GM19463 (cell line): ENCODE measurements around the gene SOHLH1.

Source experiments
- ATAC-seq: cut with Tn5 transposase; IDR thresholded peaks from one replicate; pipeline ENCODE4 v1.9.1; 2021; ENCODE audit warnings: mild to moderate bottlenecking, moderate library complexity; ENCODE audit not compliant: unreplicated experiment

Gene SOHLH1

DNA sequence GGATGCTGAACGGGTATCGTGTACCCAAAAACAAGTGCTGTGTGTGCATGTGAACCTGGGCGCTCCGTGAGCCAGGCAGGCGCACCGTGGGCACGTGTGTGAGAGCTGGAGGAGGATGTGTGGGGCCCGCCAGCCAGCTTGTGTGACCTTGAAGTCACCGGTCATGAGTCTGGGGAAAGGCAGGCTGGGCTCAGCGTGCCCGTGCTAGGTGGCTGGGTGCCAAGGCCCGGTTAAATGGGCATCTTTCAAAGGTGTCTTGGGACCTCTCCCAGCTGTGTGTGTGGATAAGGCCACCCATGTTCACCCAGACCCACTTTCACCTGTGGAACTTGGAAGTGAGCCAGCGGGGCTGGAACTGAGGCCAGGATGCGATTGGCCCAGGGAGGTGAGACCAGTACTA is 6.1 kb upstream of the SOHLH1 start:
- no peak for ATAC-seq

DNA sequence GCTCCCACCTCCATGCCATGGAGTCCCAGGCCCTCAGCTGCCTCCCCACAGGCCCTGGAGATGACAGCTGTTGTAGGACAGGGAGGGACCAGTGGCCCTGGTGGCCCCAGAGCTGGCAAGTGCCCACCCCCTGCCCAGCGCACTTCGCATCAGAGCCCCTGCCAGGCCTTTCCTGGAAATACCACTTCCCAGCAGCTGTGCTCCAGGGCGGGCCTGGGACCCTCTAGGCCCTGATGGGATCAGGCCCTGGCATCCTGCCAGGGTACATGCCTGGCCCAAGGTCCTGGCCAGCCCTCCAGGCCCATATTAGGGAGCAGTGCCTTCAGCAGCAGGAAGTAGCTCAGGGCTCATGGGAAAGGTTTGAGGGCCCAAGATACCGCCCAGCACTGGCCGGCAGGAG is 5.2 kb upstream of the SOHLH1 start:
- no peak for ATAC-seq

DNA sequence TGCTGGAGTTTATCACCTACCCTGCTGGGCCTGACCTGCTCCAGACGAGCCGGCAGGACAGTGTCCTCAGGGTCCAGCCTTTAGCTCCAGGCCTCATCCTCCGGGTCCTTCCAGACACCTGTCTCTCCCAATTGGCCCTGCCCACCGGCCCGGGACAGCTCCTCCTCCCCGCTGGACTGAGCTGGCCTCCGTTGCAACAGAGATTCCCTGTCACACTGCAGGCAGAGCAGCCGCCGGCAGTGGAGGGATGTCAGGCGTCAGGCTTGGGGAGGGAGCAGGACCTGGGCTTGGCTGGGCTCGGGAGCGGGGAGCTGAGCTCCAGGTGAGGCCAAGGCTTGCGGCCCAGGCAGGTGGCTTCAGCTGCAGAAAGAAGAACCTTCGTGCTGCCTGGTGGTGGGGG is 4.4 kb upstream of the SOHLH1 start:
- ATAC-seq = no peak

DNA sequence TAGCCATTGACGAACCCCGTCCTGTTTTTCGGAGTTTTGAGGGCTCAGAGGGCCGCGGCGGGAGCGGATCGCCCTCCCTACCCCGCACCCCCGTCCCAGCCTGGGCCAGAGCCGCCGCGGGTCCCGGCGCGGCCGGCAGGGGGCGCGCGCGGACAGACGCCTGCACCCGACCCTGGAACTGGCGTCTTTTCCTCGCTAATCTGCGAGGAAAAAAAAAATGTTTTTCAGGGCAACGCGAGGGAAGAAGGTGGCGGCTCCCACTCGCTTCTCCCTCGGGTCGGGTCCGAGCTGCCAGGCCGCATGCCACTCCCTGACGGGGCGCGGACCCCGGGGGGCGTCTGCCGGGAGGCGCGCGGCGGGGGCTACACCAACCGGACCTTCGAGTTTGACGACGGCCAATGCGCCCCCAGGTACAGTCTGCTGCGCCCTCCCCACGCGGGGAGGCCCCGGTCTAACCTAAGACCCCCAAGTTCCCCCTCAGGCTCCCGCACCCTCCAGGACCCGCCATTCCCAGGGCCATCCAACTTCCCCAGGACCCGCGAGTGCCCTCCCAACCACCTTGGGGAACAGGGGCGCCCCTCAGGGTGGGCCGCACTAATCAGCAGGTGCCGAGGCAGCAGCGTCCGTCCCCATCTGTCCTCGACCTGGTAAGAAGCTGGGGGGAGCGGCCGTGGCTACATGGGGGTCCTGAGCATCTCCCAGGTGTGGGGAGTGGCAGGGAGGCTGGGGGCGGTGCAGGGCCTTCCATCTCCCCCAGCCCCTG is 2.9 kb upstream of the SOHLH1 start, which contains the start of gene KCNT1:
TSS of gene KCNT1 (plus strand) at position 227 of the 763 bp plus-strand sequence. CDS start at position 301, 74 bp downstream.
- no peak for ATAC-seq

DNA sequence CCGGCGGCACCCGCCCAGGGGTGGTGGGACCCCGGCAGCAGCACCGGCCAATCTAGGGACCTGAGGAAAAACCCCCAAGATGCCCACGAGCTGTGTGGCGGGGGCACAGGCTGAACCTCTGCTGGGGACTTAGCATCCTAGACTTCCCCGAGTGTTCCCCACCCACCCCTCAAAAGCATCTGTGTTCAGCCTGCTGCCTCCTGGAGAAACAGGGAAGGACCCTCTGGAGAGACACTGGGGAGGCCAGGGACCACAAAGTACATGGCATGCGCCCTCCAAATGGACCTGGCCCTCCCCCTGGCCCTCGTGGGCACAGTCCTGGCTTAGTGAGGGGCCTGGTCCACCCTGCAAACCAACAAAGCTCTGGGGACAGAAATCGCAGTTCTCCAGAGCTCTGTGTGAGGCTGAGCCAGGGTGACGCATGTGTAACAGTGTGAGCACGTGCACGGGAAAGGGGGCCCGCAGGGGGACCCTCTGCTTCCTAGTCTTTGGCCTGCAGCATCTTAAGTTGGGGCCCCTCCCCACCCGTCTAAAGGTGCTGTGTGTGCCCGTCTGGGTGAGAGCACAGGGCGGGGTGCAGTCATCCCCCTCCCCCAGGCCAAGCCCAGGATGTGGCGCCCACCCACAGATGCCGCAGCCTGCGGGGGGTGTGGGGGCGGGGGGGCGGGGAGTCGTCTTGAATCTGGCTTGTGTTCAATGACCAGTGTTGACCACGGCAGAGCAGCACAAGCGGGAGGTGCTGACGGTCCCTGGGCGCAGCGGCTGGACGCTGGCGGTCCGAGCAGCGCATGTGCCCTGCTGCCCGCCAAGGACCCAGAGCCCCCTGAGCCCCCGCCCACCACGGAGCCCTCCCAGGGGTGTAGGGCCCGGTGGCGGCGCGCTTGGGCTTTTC is 2.0 kb upstream of the SOHLH1 start:
- no peak for ATAC-seq

DNA sequence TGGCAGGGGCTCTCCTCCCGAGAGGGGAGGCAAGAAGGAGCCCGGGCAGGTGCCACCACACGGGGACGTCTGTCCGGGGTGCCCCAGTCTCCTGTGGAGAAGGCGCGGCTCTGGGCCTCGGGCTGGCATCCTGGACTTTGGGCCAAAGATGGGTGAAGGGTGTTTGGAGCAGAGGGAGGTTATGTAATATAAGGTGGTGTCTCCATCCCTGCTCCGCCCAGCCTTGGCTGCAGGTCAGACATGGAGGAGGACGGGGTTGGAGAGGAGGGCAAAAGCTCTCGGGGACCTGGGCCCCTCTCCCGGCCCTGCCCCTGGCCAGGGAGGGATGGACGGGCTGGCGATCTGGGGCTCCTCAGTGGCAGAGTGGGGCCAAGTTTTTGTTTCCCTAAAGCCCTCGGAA is 1.2 kb upstream of the SOHLH1 start:
- ATAC-seq = no peak

DNA sequence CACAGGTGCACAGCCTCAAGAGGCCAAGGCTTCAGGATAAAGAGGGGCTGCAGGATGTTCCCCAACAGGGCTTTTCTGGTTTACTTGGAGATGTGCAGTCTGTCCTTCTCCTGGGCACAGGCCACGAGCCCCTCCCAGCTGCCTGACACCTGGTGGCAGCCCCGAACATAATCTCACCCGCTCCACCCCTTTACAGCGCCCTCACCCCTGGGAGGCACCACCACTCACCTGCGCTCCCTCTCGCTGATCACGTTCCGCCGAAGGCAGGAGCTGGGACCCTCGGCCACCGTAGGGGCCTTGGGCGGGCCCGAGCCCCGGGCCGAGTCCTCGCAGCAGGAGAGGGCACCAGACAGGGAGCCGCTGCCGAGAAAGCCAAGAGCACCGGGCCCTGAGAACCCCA is 514 bp downstream of the SOHLH1 start:
- ATAC-seq = no peak

DNA sequence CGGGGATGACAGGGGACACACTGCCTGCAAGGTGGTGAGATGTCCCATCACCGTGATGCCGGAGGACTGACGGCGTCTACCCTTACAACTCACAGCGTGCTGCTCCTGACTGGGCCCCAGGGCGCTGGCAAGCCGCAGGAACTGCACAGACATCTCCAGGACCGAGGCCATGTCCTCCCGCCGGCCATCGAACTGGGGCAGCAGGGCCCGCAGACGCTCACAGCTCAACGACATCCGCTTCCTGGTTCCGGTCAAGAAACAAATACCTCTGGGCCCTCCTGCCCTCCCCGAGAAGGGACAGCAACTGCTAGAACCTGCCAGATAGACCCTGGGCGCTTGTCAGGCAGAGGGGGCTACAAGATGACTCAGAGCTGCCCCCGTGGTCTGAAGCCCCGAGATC is 1.0 kb downstream of the SOHLH1 start:
- ATAC-seq = no peak

DNA sequence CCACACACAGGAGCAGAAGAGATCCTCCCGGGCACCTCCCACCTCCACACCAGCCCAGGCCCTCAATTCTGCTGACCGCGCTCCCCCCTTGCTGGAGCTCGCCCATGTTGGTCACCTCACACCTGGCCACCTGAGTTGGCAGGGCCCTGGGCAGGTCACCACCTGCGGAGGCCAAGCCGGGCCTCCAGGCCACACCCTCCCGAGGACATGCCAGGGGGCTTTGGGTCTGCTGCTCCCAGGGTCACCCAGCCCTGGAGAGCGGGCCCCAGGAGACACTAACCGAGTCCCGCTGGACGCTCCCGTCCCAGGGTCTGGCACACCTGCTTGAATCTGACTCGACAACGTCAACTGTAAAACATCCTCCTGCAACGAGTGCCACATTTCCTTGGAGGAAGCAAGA is 2.1 kb downstream of the SOHLH1 start:
- ATAC-seq = no peak

DNA sequence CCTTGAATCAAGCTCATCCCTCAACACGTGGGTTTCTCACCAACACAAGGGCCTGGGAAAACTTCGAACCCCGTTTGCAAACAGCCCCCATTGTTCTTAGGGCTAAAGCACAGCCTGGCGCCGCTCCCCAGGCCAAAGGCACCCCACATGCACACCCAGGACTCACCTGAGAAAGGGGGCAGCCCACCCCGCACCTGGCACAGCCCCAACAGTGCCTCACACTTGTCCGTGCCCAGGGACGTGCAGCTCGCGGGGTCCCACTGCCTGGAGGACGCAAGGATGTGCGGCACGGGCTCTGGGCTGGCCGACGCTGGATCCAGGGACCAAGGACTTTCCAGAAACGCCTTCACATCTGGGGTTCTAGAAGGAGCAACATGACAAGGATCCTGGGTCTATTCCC is 2.8 kb downstream of the SOHLH1 start:
- no peak for ATAC-seq

DNA sequence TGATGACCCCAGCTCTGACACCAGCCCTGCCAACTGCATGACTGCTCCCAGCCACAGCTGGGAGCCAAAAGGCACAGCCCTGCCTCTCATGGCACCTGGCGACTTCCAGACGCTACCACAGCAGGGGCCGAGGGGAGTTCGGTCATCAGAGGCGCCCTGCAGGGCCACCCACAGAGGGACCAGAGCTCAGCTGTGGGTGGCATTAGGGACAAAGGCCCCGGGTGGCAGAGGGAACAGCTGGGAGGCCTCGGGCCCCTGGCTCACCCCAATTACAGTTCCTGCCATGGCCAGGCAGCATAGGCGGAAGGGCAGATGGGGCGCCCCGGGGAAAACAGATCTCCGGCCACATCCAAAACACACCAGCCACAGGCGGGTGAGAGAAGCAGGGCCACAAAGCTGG is 3.6 kb downstream of the SOHLH1 start:
- no peak for ATAC-seq

DNA sequence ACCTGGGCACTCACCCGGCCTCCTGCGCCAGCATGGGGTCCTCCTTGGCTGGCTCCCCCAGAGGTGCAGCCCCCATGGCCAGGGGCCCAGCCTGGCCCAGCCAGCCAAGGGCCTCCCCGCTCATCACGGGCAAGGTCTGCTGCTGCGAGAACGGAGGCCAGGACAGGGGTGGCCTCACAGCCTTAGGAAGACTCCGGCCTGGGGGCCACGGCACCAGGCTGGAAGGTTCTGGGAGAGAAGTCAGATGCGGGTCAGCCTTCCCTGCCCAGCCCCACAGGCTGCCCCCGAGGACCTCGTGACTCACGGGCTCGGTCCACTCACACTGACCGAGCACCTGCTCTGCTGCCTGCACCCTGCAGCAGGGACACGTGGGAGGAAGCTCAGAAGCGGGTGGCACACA is 4.2 kb downstream of the SOHLH1 start:
- ATAC-seq = no peak

DNA sequence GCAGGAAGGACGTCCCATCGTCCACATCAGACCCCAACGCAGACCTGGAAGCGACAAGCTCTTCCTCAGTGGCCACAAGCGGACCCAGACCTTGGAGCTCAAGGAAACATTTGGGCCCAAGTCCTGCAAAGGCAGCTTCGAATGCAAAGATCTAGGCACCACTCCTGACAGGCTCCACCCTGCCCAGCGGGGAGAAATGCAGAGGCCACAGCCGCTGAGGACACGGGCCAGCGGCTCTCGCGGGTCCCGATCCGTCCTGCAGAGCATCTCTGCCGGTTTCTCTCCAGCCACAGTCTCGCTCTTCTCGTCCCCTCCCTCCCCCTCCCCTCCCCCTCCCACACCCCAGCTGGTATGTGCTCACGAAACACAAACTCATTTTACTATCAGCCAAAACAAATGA is 4.9 kb downstream of the SOHLH1 start:
- ATAC-seq = no peak

DNA sequence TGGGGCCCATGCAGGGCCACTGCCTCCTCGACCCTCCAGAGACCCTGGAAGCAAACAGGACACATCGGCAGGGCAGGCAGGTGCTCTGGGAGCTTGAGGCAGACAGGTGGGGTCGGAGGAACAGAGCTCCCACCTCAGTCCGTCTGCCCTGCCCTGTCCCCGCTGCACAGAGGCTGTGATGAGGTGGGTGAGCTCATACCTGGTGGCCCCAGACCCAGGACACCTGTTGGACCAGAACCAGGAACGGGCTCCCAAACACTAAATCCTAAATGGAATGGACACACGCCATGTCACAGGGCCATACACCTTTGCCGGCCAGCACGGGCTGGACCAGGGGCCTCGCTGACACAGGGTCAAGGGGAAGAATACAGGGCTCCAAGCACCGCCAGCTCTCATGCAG is 5.5 kb downstream of the SOHLH1 start:
- ATAC-seq = no peak

DNA sequence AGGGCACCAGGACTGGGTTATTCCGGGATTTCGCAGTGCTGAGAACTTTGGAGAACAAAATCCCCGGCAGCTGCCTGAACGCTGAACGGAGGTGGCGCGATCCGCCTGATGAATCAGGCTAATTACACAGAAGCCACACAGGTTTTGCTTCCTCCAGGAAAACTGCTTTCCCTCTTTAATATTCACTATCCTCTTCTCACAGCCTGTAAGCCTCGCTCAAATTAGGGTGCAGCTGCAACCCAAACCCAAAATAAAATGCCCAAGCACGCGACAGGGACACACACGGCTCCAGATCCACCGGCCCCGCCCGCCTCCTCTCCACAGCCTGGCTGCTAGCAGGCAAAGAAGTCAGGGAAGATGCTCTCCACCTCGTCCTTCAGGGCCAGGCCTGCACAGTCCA is 6.0 kb downstream of the SOHLH1 start:
- no peak for ATAC-seq

DNA sequence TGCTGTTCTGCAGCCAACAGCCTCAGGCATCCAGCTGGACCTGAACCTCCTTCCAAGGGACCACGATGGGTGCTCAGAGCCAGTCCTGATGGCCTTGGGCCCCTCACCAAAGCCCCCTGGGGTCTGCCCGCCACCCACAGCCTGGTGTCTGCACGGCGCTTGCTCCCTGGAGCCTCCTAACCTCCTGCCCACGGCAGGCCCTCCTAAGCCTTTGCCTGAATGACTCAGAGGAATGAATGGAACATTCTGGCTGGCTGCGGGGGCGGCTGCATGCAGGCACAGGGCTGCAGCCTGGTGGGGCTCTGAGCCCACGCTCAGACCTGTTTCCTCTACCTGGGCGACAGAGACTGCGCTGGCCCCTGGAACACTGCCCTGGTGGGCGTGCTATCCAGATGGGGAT is 6.9 kb downstream of the SOHLH1 start:
- ATAC-seq = no peak

DNA sequence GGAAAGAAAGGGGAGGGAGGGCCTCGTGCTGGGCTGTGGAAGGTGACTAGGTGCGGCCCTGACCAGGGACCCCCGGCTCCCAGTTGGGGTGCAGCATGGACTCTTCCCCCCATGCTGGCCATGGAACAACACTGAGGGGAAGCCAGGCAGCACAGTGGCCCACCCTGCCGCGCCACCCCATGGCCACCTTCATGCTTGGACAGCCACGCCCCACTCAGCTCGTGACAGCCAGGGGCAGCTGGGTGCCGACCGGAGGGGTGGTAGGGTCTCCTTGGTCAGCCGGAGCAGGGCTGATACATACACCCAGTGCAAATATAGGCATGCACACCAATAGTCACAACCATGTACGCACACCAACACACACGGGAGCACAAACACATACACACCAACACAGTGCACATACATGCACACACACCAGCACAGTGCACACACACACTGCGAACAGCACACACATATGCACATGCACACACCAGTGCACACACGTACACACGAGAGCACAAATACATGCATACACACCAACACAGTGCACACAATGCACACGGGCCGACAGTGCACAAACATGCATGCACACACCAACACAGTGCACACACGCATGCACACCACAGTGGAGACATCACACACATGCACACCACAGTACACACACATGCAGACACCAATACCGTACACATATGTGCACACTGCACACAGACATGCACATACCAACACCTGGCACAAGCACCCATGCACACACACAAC is 8.3 kb downstream of the SOHLH1 start:
- ATAC-seq = no peak

DNA sequence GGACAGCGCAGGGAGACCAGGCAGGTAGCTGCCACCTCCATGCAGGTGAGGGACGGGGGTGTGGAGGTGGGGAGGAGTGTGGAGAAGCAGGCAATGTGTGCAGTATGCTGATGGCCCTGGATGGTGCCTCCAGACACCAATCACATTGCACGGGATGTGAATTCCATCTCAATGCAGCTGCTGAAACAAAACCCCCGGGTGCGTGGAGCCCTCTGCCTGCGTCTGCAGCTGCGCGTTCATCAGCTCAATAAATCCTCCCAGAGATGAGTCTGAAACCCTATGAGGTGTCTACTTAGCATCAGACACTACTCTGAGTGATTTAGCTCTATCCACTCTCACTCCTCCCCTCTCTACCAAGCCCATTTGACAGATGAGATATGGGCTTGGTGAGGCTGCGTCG is 10.3 kb downstream of the SOHLH1 start:
- no peak for ATAC-seq

DNA sequence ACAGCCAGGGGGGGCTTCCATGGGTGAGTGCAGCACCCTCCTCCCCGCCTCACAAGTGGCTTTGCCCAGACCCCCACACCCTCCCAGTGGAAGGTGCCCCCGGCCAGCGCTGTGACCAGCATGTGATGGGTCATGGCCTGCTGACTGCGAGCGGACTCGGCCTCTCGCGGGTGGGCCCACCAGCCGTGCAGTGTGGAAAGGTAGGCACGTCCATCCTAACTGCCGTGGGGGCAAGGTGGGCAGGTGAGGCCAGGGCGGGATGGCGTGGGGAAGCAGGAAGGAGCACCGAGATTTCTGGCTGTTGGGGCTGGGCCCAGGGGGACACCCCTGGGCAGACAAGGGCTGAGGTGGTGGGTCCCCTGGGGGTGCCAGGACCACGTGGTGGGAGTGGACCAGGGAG is 12.1 kb downstream of the SOHLH1 start:
- no peak for ATAC-seq

DNA sequence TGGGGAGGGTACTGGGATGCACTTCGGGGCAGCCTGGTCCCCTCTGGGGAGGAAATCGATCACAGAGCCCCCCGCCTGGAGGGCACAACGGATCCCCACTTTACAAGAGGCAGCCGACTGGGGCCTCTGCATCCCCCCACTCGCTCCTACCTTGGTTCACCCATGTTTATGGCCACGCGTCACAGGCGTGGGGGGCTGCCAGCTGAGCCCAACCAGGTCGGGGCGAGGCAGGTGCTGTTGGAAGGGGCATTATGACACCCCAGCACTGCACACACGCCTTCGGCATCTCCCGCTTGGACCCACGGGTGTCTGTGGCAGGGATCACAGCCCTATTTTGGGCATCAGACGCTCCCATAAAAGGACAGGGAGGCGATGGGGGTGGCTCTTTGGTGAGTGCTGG is 14.6 kb downstream of the SOHLH1 start:
- no peak for ATAC-seq

DNA sequence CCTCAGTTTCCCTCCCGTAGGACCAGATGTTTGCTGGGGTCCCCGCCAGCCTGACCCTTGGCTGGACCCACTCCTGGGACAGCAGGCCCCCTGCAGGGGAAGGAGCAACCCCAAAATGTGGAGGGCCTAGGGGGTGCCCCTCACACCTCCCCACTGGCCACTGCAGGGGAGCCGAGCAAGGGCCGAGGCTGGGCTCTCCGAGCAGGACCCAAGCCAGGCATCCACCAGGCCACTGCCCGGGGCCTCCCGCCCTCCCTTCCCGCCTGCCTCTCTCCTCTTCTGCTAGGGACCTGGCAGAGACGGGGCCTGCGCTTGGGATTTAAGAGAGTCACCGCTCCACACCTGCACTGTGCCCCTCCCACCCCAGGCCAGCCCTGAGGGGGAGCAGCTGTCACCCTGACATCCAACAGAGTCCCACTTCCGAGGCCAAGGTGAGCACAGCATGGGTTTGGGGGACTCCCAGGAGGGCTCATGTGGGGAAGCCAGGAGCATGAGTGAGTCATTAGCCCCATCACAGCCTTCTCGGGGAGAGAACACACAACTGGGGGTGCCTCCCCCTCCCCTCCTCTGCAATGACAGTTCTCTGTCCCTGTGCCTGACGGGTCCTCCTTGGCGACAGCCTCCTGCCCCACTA is 15.8 kb downstream of the SOHLH1 start:
- ATAC-seq = no peak
